Measurements from ENCODE around the gene ULK2.
"Not testable (repeated sequence)": the region's sequence is repeated elsewhere in the genome, so short reads cannot be mapped to it uniquely, and the experiment has no call there.

Gene ULK2

GRCh38 chr17:19867329-19868078 is at the start of gene ULK2:
Gene ULK2 (minus strand): TSS chr17:19867936. CDS start chr17:19867417, 519 bp downstream.
- FAIRE-seq, result no peak

GRCh38 chr17:19915245-19915978 is 47.7 kb upstream of the ULK2 start:
- no peak for FAIRE-seq

- no peak for FAIRE-seq
These were observed 43.3 kb upstream of the ULK2 start for GRCh38 chr17:19911033-19911432.

GRCh38 chr17:19909139-19909538 is 41.4 kb upstream of the ULK2 start:
- no peak for FAIRE-seq

- FAIRE-seq, result no peak
These were observed 37.8 kb upstream of the ULK2 start for GRCh38 chr17:19905502-19905901.

GRCh38 chr17:19904924-19905323 is 37.2 kb upstream of the ULK2 start:
- no peak for FAIRE-seq

GRCh38 chr17:19904412-19904811 is 36.7 kb upstream of the ULK2 start:
- FAIRE-seq, result no peak

- FAIRE-seq, result no peak
These were observed 33.1 kb upstream of the ULK2 start for GRCh38 chr17:19900809-19901208.

- no peak for FAIRE-seq
These were observed 30.2 kb upstream of the ULK2 start for GRCh38 chr17:19897903-19898302.

GRCh38 chr17:19897090-19897837 is 29.5 kb upstream of the ULK2 start:
- no peak for FAIRE-seq

GRCh38 chr17:19896679-19897078 is 28.9 kb upstream of the ULK2 start:
- FAIRE-seq, result no peak

GRCh38 chr17:19890554-19890953 is 22.8 kb upstream of the ULK2 start:
- not testable (repeated sequence) for FAIRE-seq

GRCh38 chr17:19890001-19890400 is 22.3 kb upstream of the ULK2 start:
- FAIRE-seq, result not testable (repeated sequence)

- no peak for FAIRE-seq
These were observed 18.4 kb upstream of the ULK2 start for GRCh38 chr17:19886116-19886515.

GRCh38 chr17:19883537-19884215 is 15.9 kb upstream of the ULK2 start:
- FAIRE-seq, result no peak

- FAIRE-seq, result no peak
These were observed 12.7 kb upstream of the ULK2 start for GRCh38 chr17:19880393-19880792.

- no peak for FAIRE-seq
These were observed 9.7 kb upstream of the ULK2 start for GRCh38 chr17:19877364-19877945.

GRCh38 chr17:19876529-19877161 is 8.9 kb upstream of the ULK2 start:
- FAIRE-seq, result no peak

- FAIRE-seq, result no peak
These were observed 6.5 kb upstream of the ULK2 start for GRCh38 chr17:19874256-19874655.

- FAIRE-seq, result no peak
These were observed 5.6 kb upstream of the ULK2 start for GRCh38 chr17:19873346-19873745.

- no peak for FAIRE-seq
These were observed 301 bp upstream of the ULK2 start for GRCh38 chr17:19868079-19868395.

GRCh38 chr17:19867079-19867328 is 732 bp downstream of the ULK2 start:
- no peak for FAIRE-seq

- no peak for FAIRE-seq
These were observed 2.7 kb downstream of the ULK2 start for GRCh38 chr17:19865021-19865420.
